EL (cell line): ENCODE measurements around the gene RPL29.

Experiments
- DNase-seq: peaks from one replicate; pipeline ENCODE4 v3.0.0-alpha.2; 2016

RPL29 gene

GRCh38 chr3:51944451-51945021 lies 51.2 kb downstream of the RPL29 start:
- DNase-seq: no peak
